ENCODE measurements around the gene NDUFA8. TPM values are rescaled to one million over a fixed set of nuclear protein-coding genes. Genes with fewer than 3 reads are reported as not detected.
A peak's percentile ranks its signal among the peaks of the same experiment; 100 is the strongest.

NDUFA8 gene
- total RNA-seq, 1 donor from 2014 or later, result 37.7 TPM

DNA sequence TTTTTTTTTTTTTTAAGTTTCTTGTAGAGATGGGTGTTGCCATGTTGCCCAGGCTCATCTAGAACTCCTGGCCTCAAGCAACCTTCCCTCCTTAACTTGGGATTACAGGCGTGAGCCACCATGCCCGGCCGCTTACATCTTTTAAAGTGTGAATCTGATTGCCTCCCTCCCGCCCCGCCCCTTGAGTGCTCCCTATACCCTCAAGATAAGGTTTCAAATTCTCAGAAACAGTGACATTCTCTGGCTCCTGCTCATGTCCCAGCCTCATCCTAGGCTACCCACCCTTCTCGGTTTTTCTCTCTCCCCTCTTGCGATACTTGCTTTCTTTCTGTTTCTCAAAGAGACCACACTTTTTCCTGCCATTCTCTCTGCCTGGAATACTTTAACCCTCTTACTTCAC is 12.6 kb upstream of the NDUFA8 start:
- Mint-ChIP-seq H3K36me3 (no peaks in the 10 kb centered on the region), H3K27me3 (ENCODE audit: low read depth) (peaks cover 77% of the 10 kb centered on the region), H3K4me1 (no peaks in the 10 kb centered on the region), H3K9me3 (no peaks in the 10 kb centered on the region), H3K4me3 (no peak overlapping the region), H3K27ac (no peak overlapping the region)
- DNase-seq (ENCODE audit: low spot score in 2 of 2, unreplicated experiment in 2 of 2), result no peak
- TF ChIP-seq, protein P1, sequence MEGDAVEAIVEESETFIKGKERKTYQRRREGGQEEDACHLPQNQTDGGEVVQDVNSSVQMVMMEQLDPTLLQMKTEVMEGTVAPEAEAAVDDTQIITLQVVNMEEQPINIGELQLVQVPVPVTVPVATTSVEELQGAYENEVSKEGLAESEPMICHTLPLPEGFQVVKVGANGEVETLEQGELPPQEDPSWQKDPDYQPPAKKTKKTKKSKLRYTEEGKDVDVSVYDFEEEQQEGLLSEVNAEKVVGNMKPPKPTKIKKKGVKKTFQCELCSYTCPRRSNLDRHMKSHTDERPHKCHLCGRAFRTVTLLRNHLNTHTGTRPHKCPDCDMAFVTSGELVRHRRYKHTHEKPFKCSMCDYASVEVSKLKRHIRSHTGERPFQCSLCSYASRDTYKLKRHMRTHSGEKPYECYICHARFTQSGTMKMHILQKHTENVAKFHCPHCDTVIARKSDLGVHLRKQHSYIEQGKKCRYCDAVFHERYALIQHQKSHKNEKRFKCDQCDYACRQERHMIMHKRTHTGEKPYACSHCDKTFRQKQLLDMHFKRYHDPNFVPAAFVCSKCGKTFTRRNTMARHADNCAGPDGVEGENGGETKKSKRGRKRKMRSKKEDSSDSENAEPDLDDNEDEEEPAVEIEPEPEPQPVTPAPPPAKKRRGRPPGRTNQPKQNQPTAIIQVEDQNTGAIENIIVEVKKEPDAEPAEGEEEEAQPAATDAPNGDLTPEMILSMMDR (IDR thresholded peaks at IDR 0.05; ENCODE audit: unreplicated experiment), result no peak

DNA sequence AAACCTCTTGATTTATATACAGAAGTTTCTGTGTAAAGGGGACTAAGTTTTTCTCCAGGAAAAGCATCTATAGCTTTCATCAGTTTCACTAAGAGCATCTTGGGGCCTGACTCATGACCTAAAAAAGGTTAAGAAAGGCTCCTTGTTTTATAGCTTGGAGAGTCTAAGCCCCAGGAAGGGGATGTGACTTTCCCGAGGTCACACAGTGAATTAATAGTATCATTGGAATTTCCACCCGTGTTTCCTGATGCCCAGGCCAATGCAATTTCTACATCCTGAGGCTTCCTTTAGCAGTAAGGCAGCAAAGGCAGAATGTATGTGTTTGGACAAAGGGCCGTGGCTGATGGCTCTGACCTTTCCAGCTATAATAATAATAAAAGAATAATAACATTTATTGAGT is 8.8 kb upstream of the NDUFA8 start:
- Mint-ChIP-seq H3K36me3 (no peaks in the 10 kb centered on the region), H3K4me1 (no peaks in the 10 kb centered on the region), H3K4me3 (no peak overlapping the region), H3K27me3 (ENCODE audit: low read depth) (peaks cover 72% of the 10 kb centered on the region), H3K9me3 (no peaks in the 10 kb centered on the region), H3K27ac (no peak overlapping the region)
- TF ChIP-seq, protein P1 (IDR thresholded peaks at IDR 0.05; ENCODE audit: unreplicated experiment), result no peak
- no peak for DNase-seq (ENCODE audit: low spot score in 2 of 2, unreplicated experiment in 2 of 2)

DNA sequence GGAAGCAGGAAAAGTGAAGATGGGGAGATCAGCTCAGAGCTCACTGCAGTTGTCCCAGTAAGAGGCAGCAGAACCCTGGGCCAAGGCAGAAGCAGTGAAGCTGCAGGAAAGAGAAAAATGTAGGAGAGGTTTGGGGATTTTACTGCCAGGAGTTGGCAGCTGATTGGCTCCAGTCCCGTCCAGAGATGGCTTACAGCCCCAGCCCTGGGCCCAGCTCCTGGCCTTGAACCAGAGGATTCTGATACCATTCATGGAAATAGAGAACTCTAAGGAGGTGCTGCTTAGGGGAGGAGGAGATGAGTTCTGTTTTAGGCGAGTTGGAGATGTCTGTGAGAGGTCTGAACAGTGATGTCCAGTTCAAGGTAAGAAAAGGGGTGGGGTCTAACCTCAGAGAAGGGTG is 4.7 kb upstream of the NDUFA8 start:
- H3K27me3 Mint-ChIP-seq (ENCODE audit: low read depth), result peaks cover 50% of the 10 kb centered on the region
- no peak for DNase-seq (ENCODE audit: low spot score in 2 of 2, unreplicated experiment in 2 of 2)

DNA sequence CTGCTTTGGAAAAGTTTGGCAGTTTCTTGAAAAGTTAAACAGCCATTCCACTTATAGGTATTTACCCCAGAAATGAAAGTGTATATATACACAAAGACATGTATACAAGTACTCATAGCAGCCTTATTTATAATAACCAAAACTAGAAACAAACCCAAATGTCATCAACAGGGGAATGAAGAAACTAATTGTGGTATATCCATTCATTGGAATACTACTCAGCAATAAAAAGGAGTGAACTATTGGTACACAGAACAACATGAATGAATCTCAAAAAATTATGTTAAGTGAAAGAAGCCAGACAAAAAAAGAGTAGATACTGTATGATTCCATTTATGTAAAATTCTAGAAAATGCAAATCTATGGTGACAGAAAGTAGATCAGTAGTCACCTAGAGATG is 2.8 kb upstream of the NDUFA8 start:
- H3K36me3 Mint-ChIP-seq, result no peaks in the 10 kb centered on the region
- peaks cover 36% of the 10 kb centered on the region for H3K27me3 Mint-ChIP-seq (ENCODE audit: low read depth)
- TF ChIP-seq, protein P1 (IDR thresholded peaks at IDR 0.05; ENCODE audit: unreplicated experiment), result no peak

More for the DNA sequence above, 4.7 kb upstream of the NDUFA8 start:
- TF ChIP-seq, protein P1 (IDR thresholded peaks at IDR 0.05; ENCODE audit: unreplicated experiment), result no peak
- no peak overlapping the region for H3K4me3 Mint-ChIP-seq
- H3K4me1 Mint-ChIP-seq, result no peaks in the 10 kb centered on the region
- H3K36me3 Mint-ChIP-seq, result no peaks in the 10 kb centered on the region
- H3K9me3 Mint-ChIP-seq, result peaks cover 11% of the 10 kb centered on the region
- no peak overlapping the region for H3K27ac Mint-ChIP-seq

DNA sequence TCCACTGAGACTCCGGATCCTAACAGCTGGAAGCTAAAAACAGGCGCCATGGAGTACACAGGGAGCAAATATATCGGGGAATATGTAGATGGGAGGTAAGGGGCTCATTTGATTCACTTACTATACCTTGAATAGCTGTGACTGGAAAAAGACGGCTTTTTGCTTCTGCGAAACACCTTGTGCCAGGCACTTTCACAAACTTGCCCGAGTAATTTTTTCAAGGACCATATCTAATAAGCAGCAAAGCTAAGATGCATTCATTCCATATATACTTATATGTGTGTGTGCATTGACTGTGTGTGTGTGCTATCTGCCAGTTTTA is 307 bp upstream of the NDUFA8 start:
- Mint-ChIP-seq H3K36me3 (no peaks in the 10 kb centered on the region), H3K27me3 (ENCODE audit: low read depth) (peaks cover 24% of the 10 kb centered on the region), H3K4me1 (peaks cover 12% of the 10 kb centered on the region), H3K9me3 (peaks cover 11% of the 10 kb centered on the region), H3K27ac (peak overlapping the region; percentile 93), H3K4me3 (peak overlapping the region; percentile 95)
- no peak for DNase-seq (ENCODE audit: low spot score in 2 of 2, unreplicated experiment in 2 of 2)
- TF ChIP-seq, protein P1 (IDR thresholded peaks at IDR 0.05; ENCODE audit: unreplicated experiment), result no peak

More for the DNA sequence above, 2.8 kb upstream of the NDUFA8 start:
- no peak overlapping the region for H3K4me3 Mint-ChIP-seq
- peaks cover 9% of the 10 kb centered on the region for H3K4me1 Mint-ChIP-seq
- no peak for DNase-seq (ENCODE audit: low spot score in 2 of 2, unreplicated experiment in 2 of 2)
- H3K9me3 Mint-ChIP-seq, result peaks cover 11% of the 10 kb centered on the region
- H3K27ac Mint-ChIP-seq, result no peak overlapping the region

DNA sequence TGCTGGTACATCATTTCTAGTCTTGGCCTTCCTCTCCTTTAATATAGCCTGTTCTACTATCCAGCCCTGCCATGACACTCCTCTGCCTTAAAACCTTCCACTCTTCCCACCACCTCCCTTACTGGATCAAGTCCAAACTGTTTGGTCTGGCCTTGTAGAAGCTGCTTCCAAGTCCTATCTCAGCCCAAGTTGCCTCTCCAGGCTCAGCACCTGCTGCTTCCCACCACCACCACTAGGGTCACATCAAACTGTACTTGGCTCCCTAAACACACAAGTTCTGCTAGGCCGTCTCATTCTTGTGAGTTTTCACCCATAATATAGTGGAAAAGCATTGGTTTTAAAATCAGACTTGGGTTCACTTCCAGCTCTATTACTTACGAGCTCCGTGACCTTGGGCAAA is 1.4 kb downstream of the NDUFA8 start:
- Mint-ChIP-seq H3K27me3 (ENCODE audit: low read depth) (peaks cover 7% of the 10 kb centered on the region), H3K4me1 (peaks cover 12% of the 10 kb centered on the region), H3K9me3 (peaks cover 11% of the 10 kb centered on the region), H3K4me3 (peak overlapping the region; percentile 42), H3K27ac (no peak overlapping the region), H3K36me3 (no peaks in the 10 kb centered on the region)
- DNase-seq (ENCODE audit: low spot score in 2 of 2, unreplicated experiment in 2 of 2), result no peak
- TF ChIP-seq, protein P1 (IDR thresholded peaks at IDR 0.05; ENCODE audit: unreplicated experiment), result peak; percentile 55
